Activated CD8-positive, alpha-beta T cell treated with anti-CD3 and anti-CD28 coated beads, Interleukin-2, amount 10 ng/mL, durations not matched to agents 7 days and 5 days (primary cell): ENCODE measurements around the gene KCNT1. TPM values are rescaled to one million over a fixed set of nuclear protein-coding genes. Genes with fewer than 3 reads are reported as not detected.
A peak's percentile ranks its signal among the peaks of the same experiment; 100 is the strongest.

ENCODE experiments used
- ATAC-seq: fragments of 150-1000 bp; cut with Tn5 transposase; one replicate; pipeline ENCODE4 v1.10.0; 2021; ENCODE audit warnings: moderate library complexity
- CTCF ChIA-PET: fragments of 350-600 bp; sonication (Branson Sonifier 250); formaldehyde crosslinking; loops from one replicate; lab custom pipeline; 2021; ENCODE audit warnings: antibody characterized with exemption; lab: Charles Lee
- POLR2A ChIA-PET: fragments of 350-600 bp; sonication (Branson Sonifier 250); formaldehyde crosslinking; loops from one replicate; lab custom pipeline; 2021; ENCODE audit warnings: antibody characterized with exemption; lab: Charles Lee
- DNase-seq: peaks from one replicate; pipeline ENCODE4 v3.0.0-alpha.2; 2020
- H3K27ac Mint-ChIP-seq: one replicate; pipeline ENCODE4 v1.8.0; 2021; ENCODE audit warnings: mild to moderate bottlenecking, mixed read lengths
- H3K27me3 Mint-ChIP-seq: one replicate; pipeline ENCODE4 v1.8.0; 2021; ENCODE audit warnings: low read depth, mixed read lengths
- H3K36me3 Mint-ChIP-seq: one replicate; pipeline ENCODE4 v1.8.0; 2021; ENCODE audit warnings: low read depth, mixed read lengths
- H3K4me1 Mint-ChIP-seq: one replicate; pipeline ENCODE4 v1.8.0; 2021; ENCODE audit warnings: low read depth, mixed read lengths
- H3K4me3 Mint-ChIP-seq: one replicate; pipeline ENCODE4 v1.8.0; 2021; ENCODE audit warnings: mild to moderate bottlenecking, mixed read lengths
- H3K9me3 Mint-ChIP-seq: one replicate; pipeline ENCODE4 v1.8.0; 2022; ENCODE audit warnings: mixed read lengths; ENCODE audit not compliant: insufficient read depth
- total RNA-seq, 2 experiments: library from RNA; stranded (reverse); gene quantifications; one replicate each; pipeline ENCODE4 v1.2.3, GENCODE V29; 2021

Gene KCNT1
- total RNA-seq, 2 experiments from 2014 or later, result not detected

DNA sequence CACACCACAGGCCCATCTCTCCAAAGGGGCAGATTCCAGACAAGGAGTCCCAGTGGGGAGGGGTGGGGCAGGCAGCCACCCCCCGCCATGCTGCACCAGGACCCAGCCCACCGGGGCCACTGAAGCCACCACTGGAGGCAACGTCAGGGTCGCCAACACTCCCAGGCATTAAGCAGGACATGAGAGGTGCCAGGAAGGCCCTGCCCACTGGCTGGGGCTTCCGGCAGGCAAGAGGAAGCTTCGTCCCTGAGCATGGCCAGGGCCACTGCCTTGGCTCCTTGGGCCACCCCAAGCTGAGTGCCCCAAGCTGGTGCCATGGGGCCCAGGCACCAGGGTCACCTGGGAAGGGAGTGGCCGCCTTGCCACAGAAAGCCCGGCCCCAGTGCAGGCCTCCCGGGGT is 17.5 kb downstream of the KCNT1 start:
- Mint-ChIP-seq H3K36me3 (no peaks in the 10 kb centered on the region), H3K9me3 (no peaks in the 10 kb centered on the region), H3K27me3 (peaks cover 11% of the 10 kb centered on the region), H3K4me1 (no peaks in the 10 kb centered on the region), H3K27ac (no peak overlapping the region), H3K4me3 (no peak overlapping the region)
- DNase-seq (no peak), ATAC-seq (no peak)
- ChIA-PET CTCF (no interaction called here), POLR2A (no interaction called here)

DNA sequence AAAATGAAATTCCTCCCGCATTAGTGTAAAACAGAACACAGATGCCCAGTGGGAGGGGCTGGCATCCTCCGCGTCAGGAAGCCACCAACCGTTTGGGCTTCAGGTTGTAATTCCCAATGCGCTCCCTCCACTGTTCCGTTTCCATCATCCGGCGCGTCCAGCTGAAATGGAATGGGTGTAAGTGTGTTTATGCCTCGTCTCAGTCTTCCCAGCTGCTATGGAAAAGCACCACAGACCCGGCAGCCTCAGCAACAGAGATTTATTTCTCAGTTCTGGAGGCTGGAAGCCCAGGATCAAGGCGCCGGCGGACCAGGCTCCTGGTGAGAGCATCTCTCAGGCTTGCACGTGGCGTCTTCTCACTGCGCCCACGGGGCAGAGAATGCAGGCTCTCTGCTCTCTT is 20.4 kb downstream of the KCNT1 start:
- DNase-seq, result no peak
- H3K4me3 Mint-ChIP-seq, result no peak overlapping the region
- no peaks in the 10 kb centered on the region for H3K9me3 Mint-ChIP-seq
- no peaks in the 10 kb centered on the region for H3K27me3 Mint-ChIP-seq
- no peaks in the 10 kb centered on the region for H3K36me3 Mint-ChIP-seq
- H3K4me1 Mint-ChIP-seq, result no peaks in the 10 kb centered on the region
- POLR2A ChIA-PET, result no interaction called here
- H3K27ac Mint-ChIP-seq, result no peak overlapping the region
- ATAC-seq, result no peak
- CTCF ChIA-PET, result no interaction called here

DNA sequence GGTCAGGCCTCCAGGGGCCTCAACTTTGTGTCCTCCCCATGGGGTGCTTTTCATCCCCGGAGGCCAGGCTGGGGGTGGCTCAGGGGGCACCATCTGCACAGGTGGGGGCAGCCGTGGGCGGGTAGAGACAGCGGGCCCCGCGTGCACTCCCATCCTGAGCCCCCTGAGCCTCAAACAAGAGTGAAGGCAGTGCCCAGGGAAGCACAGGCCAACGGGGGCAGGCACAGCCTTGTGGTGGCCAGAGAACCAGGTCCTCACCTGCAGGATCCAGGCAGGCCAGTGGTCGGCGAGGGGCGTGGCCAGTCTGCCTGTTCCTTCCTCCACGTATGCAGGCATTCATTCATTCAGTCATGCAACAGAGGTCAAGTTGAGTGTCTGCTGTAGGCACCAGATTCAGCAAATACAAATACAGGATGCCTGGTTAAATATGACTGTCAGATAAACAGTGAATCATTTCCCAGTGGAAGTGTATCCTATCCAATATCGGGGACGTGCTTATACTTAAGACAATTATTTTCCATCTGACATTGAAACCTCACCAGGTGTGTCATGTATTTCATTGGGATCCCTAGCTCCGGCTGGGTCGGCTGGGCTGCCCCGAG is 22.3 kb downstream of the KCNT1 start:
- no peak for ATAC-seq
- Mint-ChIP-seq H3K27me3 (no peaks in the 10 kb centered on the region), H3K36me3 (no peaks in the 10 kb centered on the region), H3K4me3 (no peak overlapping the region), H3K27ac (no peak overlapping the region), H3K4me1 (no peaks in the 10 kb centered on the region), H3K9me3 (no peaks in the 10 kb centered on the region)
- DNase-seq, result no peak
- ChIA-PET POLR2A (no interaction called here), CTCF (no interaction called here)

DNA sequence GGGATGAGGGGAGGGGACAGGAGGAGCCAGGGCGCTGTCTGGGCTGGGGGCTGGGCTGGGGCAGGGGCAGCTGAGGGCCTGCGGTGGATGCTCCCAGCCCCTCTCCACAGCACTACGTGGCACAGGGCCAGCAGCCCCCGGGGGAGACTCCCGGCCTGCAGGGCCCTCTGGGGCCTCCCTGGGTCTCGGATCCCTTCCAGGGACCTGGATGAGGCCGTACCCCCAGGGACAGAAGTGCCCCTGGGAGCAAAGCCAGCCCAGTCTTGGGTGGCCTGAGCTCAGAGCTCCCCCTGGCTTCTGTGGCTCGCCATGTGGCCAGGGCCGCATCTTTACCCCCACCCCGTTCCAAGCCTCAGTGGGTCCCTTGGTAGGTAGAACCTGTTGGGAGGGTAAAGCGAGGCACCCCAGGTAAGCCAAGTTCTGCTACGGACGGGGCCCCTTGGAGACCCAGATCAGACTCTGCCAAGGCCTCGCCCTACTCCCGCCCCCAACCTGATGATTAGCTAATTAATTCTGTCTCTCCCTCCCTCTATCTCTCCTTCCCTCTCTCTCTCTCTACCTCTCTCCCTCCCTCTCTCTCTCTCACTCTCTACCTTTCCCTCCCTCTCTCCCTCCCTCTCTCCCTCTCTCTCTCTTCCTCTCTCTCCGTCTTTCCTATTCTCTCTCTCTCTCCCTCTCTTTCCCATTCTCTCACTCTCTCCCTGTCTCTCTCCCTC is 24.3 kb downstream of the KCNT1 start:
- H3K27ac Mint-ChIP-seq, result no peak overlapping the region
- H3K36me3 Mint-ChIP-seq, result no peaks in the 10 kb centered on the region
- DNase-seq, result no peak
- peaks cover 4% of the 10 kb centered on the region for H3K9me3 Mint-ChIP-seq
- no peaks in the 10 kb centered on the region for H3K27me3 Mint-ChIP-seq
- H3K4me3 Mint-ChIP-seq, result no peak overlapping the region
- ChIA-PET POLR2A (no interaction called here), CTCF (no interaction called here)
- H3K4me1 Mint-ChIP-seq, result no peaks in the 10 kb centered on the region
- peak; percentile 22 for ATAC-seq

DNA sequence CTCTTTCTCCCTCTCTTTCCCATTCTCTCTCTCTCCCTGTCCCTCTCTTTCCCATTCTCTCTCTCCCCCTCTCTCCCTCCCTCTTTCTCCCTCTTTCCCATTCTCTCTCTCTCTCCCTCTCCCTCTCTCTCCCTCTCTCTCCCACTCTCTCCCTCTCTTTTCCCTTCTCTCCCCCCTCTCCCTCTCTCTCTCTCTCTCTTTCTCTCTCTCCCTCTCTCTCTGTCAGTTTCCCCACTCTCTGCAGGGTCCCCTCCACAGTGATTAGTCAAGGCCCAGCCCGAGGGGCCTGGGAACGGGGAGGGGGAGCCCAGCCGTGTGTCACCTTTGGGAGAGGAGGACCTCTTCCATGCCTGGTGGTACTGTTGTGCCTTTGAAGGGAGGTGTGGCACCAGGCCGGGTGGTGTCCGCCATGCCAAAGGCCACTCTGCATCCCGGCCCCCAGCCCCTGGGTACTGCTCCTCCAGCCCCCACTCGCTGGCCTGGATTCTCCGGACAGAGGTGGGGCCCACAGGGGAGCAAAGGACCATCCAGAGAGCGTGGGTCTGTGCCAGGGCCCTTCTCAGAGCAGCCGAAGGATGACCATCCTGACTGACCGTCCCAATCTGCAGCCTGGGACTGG is 25.4 kb downstream of the KCNT1 start:
- H3K4me1 Mint-ChIP-seq, result no peaks in the 10 kb centered on the region
- POLR2A ChIA-PET, result no interaction called here
- DNase-seq, result no peak
- H3K36me3 Mint-ChIP-seq, result no peaks in the 10 kb centered on the region
- H3K4me3 Mint-ChIP-seq, result no peak overlapping the region
- no peaks in the 10 kb centered on the region for H3K27me3 Mint-ChIP-seq
- H3K9me3 Mint-ChIP-seq, result peaks cover 4% of the 10 kb centered on the region
- no peak overlapping the region for H3K27ac Mint-ChIP-seq
- CTCF ChIA-PET, result no interaction called here
- no peak for ATAC-seq

DNA sequence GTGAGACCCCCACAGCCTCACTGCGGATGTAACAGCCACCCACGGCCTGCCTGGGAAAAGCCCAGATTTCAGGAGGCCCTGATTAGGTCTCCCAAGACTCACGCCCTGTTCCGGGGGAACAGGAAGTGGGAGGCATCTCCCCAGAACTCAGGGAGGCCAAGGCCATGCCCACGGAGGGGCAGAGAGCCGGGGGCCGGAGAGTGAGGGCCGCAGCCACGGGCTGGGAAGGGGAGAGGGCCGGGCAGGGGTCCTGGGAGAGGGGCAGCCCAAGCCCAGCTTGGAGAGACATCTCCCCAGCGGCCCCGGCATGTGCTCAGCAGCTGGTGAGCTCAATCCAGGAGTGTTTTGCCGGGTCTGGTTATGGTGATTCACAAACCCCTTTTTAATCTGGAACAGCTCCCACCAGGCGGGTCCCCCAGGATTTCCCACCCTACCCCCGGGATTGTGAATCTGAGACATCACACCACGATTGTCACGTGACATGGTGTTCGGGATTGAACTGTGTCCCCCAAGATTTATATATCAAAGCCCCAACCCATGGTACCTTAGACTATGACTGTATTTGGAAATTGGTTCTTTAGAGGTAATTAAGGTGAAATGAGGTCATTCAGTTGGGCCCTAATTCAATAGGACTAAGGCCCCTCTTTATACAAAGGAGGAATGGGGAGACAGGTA is 26.6 kb downstream of the KCNT1 start:
- ATAC-seq, result no peak
- no peaks in the 10 kb centered on the region for H3K27me3 Mint-ChIP-seq
- no peak overlapping the region for H3K27ac Mint-ChIP-seq
- H3K4me3 Mint-ChIP-seq, result no peak overlapping the region
- no peaks in the 10 kb centered on the region for H3K36me3 Mint-ChIP-seq
- ChIA-PET POLR2A (no interaction called here), CTCF (no interaction called here)
- H3K9me3 Mint-ChIP-seq, result peaks cover 4% of the 10 kb centered on the region
- no peaks in the 10 kb centered on the region for H3K4me1 Mint-ChIP-seq
- DNase-seq, result no peak

DNA sequence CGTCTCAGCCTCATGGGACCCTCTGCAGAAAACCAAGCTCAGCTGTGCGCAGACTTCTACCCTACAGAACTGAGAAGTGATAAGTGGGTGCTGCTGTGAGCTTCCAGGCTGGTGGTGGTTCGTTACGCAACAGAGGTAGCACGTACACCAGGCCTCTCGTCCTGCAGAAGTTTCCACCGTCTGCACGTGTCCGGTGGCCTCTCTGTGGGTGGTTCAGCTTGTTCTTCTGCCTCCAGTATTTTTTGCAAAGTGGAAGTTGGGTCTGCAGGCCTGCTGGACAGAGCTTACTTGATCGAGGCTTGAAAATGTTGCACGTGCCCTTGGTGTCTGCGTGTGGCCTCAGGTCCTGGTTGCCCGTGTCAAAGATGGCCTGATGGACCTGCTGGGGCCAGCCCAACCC is 27.5 kb downstream of the KCNT1 start:
- ChIA-PET CTCF (no interaction called here), POLR2A (no interaction called here)
- H3K36me3 Mint-ChIP-seq, result no peaks in the 10 kb centered on the region
- peaks cover 4% of the 10 kb centered on the region for H3K9me3 Mint-ChIP-seq
- H3K27ac Mint-ChIP-seq, result no peak overlapping the region
- H3K27me3 Mint-ChIP-seq, result no peaks in the 10 kb centered on the region
- DNase-seq, result no peak
- ATAC-seq, result no peak
- no peaks in the 10 kb centered on the region for H3K4me1 Mint-ChIP-seq
- H3K4me3 Mint-ChIP-seq, result no peak overlapping the region

DNA sequence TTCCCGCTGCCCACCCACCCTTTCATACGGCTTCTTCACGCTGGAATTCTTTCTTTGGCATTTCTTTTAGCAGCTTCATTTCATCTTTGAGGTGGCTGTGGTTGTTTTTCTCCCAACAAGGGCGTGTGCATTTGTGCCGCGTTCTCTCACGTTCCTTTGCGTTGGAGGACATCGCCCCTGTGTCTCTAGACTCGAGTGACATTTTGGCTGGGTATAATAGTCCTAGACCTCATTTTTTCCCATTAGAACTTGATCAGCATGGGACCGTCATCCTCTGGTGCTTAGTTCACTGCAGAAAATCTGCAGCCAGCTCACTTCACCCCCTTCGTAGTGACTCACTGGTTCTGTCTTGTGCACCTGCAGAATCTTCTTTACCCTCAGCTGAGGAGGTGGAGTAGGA is 29.5 kb downstream of the KCNT1 start:
- H3K27me3 Mint-ChIP-seq, result no peaks in the 10 kb centered on the region
- DNase-seq (no peak), ATAC-seq (no peak)
- CTCF ChIA-PET, result no interaction called here
- no peaks in the 10 kb centered on the region for H3K36me3 Mint-ChIP-seq
- H3K9me3 Mint-ChIP-seq, result peaks cover 4% of the 10 kb centered on the region
- no peak overlapping the region for H3K27ac Mint-ChIP-seq
- POLR2A ChIA-PET, result no interaction called here
- no peaks in the 10 kb centered on the region for H3K4me1 Mint-ChIP-seq
- no peak overlapping the region for H3K4me3 Mint-ChIP-seq

DNA sequence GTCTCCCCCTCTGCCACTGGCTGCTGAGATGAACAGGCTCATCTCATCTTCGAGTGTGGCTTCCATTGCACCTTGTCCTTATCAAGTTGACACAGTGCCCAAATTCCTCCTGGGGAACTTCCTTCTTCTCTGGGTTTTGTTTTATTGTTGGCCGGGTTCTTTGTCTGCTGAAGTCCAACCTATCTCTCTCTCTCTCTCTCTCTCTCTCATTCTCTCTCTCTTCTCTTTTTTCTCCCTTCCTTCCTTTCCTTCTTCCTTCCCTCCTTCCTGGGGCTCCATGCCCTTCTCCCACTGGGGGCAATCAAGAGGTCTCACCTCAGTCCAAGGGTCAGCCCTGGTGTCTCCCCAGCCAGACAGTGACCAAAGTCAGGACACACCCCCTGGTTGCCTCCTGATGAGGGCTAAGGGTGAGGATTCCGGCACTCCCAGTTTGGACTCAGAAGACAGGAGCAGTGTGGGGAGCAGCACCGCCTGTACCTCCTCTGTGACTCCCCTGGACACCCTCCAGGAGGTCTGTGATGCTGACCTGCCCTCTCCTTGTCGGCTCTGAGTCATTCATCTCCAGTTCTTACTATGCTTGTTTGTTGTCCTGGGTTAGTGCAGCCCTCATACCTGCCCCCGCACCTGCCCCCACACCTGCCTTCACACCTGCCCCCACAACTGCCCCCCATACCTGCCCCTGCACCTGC is 30.7 kb downstream of the KCNT1 start:
- peaks cover 4% of the 10 kb centered on the region for H3K9me3 Mint-ChIP-seq
- no peak for DNase-seq
- POLR2A ChIA-PET, result no interaction called here
- H3K4me3 Mint-ChIP-seq, result no peak overlapping the region
- H3K36me3 Mint-ChIP-seq, result no peaks in the 10 kb centered on the region
- H3K27ac Mint-ChIP-seq, result no peak overlapping the region
- ATAC-seq, result no peak
- CTCF ChIA-PET, result no interaction called here
- no peaks in the 10 kb centered on the region for H3K4me1 Mint-ChIP-seq
- H3K27me3 Mint-ChIP-seq, result peaks cover 6% of the 10 kb centered on the region

DNA sequence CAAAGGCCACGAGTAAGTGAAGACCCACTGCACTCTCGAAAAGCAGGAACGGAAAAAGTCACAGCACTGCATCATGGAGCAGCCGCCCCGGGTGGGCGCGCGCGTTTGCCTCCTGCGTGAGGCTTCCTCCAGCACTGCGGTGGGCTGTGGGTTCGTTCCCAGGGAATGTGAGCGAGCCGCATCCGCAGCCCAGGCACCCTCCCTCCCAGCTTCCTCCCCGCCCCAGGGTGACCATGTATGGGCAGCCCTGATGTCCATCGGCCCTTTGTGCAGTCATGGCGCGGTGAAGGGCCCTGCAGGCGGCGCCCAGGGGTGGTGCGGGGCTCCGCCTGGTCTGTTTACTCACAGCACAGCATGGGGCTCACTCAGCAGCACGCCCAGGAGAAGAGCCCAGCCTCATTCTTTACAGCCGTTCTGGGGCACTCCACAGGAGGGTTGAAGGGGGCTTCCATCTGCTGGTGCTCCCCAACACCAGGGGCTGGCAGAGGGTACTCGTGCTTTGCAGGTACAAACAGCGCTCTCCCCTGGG is 32.7 kb downstream of the KCNT1 start:
- CTCF ChIA-PET, result no interaction called here
- peaks cover 4% of the 10 kb centered on the region for H3K9me3 Mint-ChIP-seq
- ATAC-seq, result no peak

DNA sequence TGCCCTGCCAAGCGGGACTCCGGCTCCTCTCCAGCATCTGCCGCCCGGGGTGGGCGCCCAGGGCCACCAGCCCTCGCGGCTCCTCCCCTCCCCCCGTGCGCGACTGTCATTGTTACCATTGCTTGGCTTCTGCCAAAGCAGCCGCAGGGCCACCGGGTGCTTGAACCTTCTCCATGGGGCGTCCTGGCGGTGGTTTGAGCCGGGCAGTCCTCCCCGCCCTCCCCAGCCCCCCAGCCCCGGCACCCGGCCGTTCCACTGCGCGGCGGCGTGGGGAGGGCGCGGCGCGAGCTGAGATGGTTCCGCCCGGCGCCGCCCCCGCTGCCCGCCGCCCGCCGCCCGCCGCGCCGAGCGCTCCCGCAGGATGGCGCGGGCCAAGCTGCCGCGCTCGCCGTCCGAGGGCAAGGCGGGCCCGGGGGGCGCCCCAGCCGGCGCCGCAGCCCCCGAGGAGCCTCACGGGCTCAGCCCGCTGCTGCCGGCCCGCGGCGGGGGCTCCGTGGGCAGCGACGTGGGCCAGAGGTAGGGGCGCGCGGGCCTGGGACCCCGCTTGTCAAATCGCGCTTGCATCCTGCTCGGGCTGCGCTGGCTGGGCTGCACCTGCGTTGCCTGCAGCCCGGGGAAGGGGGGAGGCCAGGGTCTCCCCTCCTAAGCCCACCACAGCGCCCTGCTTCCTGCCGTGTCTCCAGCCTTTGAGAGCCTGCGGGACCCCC is 34.4 kb downstream of the KCNT1 start:
- no peaks in the 10 kb centered on the region for H3K36me3 Mint-ChIP-seq
- ATAC-seq (no peak), DNase-seq (no peak)
- no peak overlapping the region for H3K4me3 Mint-ChIP-seq
- POLR2A ChIA-PET, result interaction anchor here (0.6 kb wide), 1 partner anchor 53 kb away, joined by 3 read pairs; no protein-coding TSS in a partner anchor
- H3K9me3 Mint-ChIP-seq, result no peaks in the 10 kb centered on the region
- peaks cover 6% of the 10 kb centered on the region for H3K27me3 Mint-ChIP-seq
- no peak overlapping the region for H3K27ac Mint-ChIP-seq
- CTCF ChIA-PET, result no interaction called here
- no peaks in the 10 kb centered on the region for H3K4me1 Mint-ChIP-seq

More for the DNA sequence above, 32.7 kb downstream of the KCNT1 start:
- Mint-ChIP-seq H3K27me3 (peaks cover 6% of the 10 kb centered on the region), H3K27ac (no peak overlapping the region), H3K4me3 (no peak overlapping the region), H3K36me3 (no peaks in the 10 kb centered on the region), H3K4me1 (no peaks in the 10 kb centered on the region)
- POLR2A ChIA-PET, result no interaction called here
- no peak for DNase-seq
